Dedifferentiated amniotic fluid mesenchymal stem cell (primary cell): ENCODE data around the gene IRF1.

Experiments used
- DNase-seq: peaks from one replicate; pipeline ENCODE4 v3.0.0-alpha.2; 2016; ENCODE audit errors: extremely low spot score

The IRF1 gene

GRCh38 chr5:132500931-132501628 lies 10.5 kb upstream of the IRF1 start:
- no peak for DNase-seq

- no peak for DNase-seq
Measured at GRCh38 chr5:132500244-132500930, 9.8 kb upstream of the IRF1 start.

GRCh38 chr5:132499440-132500243 lies 9.1 kb upstream of the IRF1 start:
- DNase-seq = no peak

- no peak for DNase-seq
Measured at GRCh38 chr5:132498686-132499271, 8.2 kb upstream of the IRF1 start.

GRCh38 chr5:132498152-132498551 lies 7.6 kb upstream of the IRF1 start:
- DNase-seq = no peak

- peak; percentile 79 for DNase-seq
Measured at GRCh38 chr5:132497488-132497997, 7.0 kb upstream of the IRF1 start.

GRCh38 chr5:132496631-132497487 lies 6.3 kb upstream of the IRF1 start:
- DNase-seq = peak; percentile 71

GRCh38 chr5:132496191-132496630 lies 5.6 kb upstream of the IRF1 start:
- DNase-seq = peak; percentile 66

- peak; percentile 84 for DNase-seq
Measured at GRCh38 chr5:132495667-132496190, 5.2 kb upstream of the IRF1 start.

GRCh38 chr5:132493821-132494220 lies 3.2 kb upstream of the IRF1 start:
- no peak for DNase-seq

GRCh38 chr5:132493241-132493640 lies 2.7 kb upstream of the IRF1 start:
- DNase-seq = no peak

GRCh38 chr5:132492386-132493125 lies 2.0 kb upstream of the IRF1 start:
- DNase-seq = no peak

- DNase-seq = no peak
Measured at GRCh38 chr5:132491368-132492364, 1.1 kb upstream of the IRF1 start.

- no peak for DNase-seq
Measured at GRCh38 chr5:132489871-132490483, 596 bp downstream of the IRF1 start.

- no peak for DNase-seq
Measured at GRCh38 chr5:132489051-132489770, 1.4 kb downstream of the IRF1 start.

- DNase-seq = no peak
Measured at GRCh38 chr5:132488590-132488989, 2.0 kb downstream of the IRF1 start.

- no peak for DNase-seq
Measured at GRCh38 chr5:132487841-132488555, 2.6 kb downstream of the IRF1 start.
